ENCODE results near the gene SLC24A3.

The SLC24A3 gene

DNA sequence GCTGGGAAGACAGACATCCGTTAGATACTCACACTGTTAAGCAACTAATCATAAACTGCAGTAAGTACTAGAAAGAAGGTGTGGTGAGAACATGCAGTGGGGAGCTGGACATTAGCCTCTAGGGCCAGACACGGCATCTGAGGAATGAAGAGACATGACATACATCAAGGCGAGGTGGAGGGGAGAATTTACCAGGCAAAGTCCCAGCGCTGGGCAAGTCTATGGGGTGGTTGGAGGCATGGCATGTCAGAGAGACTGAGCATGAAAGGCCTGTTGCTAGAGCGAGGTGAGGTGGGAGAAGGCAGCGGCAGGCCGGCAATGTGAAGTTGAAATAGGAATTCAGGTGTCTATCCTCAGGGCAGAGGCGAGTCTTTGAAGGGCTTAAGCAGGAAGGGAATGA lies 31.8 kb downstream of the SLC24A3 start:
- no peak for DNase-seq

DNA sequence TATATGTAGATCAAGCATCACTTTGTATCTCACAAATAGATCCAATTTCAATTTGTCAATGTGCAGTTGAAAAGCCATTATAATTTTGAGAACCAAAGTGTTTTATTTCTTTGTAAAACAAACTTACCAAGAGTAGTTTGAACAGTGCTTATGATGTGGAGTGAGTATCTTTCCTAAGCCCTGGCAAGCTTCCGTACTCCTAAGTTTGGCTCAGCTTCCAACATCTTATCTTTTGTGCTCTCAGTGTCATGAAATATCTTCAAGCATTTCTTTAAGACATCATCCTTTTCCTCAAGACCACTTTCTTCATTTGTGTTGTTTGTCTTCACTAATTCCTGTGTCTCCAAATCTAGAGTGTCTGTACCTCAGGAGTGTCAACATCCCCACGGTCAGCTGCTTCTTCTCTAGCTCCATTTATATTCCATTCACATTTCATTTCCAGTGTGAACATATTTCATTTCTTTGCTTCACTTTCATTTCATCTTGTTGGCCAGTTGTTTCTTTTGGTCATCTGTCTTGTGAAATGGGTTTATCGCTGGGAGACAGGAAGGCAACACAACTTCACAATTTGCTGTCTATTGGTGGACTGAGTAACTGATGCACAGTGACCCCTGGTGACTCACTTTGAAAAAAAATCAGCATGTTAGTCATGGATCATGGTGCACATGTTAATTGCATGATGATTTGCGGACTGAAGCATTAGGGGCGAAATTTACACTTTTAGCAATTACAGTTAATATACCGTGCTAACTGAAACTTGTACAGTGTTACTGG lies 36.9 kb downstream of the SLC24A3 start:
- no peak for DNase-seq

DNA sequence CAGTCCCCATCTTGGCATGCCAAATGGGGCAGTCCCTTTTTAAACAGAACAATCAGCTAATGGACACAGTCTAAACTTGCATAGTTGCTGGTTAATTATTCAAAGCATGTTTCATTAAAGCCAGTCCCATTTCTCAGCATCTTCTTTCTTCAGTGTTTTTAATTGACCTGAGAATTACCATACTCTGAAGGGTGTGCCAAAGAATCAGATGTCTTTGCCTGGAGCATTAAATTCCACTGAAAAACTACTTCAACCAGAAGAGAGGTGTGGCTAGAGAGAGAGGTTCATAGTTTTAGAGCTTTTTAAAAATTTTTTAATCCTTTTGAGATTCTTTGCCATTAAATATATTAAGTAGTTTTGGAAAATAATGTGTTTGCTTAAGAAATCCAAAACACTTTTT lies 37.9 kb downstream of the SLC24A3 start:
- no peak for DNase-seq

DNA sequence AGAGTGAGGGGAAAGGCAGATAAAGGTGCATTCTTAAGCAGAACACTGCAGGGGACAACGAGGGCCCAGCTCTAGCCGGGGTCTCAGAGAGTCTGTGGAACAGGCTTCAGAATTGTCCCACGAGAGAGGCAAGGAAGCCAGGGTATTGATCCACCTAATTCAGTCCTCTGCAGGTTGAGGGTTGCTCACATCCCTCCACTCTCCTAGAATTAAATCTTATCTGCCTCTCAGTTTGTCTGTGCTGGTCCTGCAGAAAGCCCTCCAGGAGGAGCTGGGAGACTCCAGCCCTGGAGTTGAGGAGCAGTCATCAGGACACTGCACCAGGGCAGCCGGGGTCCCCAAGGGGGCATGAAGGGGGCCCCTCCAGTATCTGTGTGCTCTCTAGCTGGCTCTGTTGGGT lies 39.1 kb downstream of the SLC24A3 start:
- no peak for DNase-seq

DNA sequence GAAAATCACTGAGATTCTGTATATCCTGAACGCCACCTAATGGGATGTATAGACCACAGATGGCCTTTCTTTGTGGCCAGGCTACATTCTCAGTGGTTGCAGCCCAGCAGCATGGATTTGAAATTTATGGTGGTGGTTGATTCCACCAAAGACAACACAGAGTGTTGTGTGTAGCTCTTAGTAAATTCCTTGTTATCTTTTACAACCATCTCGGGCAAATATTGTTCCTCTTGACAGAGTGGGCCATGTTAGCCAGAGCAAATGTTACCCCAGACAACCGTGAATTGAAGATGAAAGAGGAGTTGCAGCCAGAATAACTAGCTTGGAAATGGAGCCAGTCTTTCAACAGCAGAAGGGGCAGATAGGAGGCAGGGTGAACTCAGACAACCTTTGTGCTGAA lies 39.5 kb downstream of the SLC24A3 start:
- DNase-seq = no peak

DNA sequence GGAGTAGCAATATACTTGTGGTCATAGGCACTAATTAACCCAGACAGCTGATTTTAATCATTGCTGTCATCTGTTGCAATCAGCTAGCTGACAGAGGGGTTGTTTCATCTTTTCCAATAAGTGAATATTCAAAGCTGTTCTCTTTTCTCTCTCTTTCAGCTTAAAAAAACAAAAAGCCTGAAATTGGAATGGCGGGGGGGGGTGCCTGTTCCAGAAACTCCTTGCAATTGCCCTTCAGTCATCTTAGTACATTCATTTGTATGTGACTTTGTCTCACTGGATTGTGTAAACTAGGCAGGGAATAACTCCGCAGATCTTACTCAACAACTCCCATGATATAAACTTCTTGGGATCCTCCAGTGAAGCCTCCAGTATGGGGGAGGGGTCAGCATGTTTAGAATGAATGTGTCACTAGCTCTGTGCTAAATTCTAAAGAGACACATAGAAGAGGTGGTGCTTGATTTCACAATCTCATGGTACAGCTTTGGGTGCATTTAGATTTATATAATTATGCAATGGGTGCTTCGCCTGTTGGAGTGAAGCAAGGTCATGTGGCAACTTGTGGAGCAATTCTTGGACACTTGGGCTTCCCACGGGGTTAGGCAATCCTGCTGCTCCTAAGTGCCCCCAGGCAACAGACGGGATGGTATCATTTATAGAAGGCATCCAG lies 40.1 kb downstream of the SLC24A3 start:
- no peak for DNase-seq

DNA sequence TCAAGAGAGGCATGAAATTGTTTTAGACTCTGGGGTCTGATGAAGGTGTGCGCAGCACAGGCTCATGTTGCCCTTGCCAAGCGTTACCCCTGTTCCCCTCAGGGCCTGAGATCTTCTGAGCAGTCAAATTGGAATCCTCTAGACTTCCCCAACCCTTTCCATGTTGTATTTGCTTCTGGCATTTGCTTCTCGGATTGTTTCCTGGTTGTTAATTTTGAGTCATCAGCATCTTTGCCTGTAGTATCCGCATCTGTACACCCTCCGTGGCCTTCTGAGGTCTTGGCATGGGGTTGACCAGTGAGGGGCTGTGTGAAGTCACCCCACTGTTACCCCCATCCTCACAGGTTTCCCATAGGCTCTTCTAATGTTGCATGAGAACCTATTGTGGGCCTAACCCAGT lies 40.9 kb downstream of the SLC24A3 start:
- no peak for DNase-seq

DNA sequence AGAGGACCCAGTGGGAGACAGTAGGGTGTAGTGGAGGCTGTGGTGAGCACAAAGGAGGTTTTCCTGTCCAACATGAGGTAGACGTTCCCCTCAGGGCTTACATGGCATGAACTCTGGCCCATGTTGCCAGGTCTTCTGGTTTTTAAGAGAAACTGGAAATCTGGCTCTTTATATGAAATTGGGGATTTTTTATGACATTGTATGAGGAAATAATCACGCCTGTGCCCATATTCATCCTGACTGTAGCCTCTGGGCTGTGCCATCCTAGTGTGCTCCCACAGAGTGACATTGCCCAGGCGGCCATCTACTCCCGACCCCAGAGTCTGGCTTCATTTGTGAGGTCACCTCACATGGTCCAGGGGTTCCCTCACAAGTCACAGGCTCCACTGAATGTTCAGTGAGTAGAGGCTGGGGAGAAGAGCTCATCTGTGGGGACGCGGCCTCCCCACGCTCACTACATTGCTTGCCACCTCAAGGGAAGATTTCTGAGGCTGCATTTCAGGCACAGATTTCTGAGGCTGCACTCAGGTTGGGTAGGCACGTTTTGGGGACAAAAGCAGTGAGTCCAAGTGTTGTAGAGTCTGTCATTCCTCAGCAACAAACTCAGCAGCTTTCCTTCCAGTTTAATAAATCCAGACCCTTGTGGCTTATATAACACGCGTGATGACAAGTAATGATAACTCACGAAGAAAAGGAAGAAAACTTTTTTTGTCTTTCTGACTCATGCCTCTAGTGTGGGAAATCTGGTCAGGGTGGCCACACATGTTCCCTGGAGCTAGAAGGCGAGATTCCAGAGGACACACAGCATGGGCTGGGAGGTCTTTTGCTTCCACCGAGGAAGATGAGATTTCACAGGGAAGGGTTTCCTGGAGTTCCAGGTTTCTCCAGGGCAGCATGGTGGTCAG lies 41.7 kb downstream of the SLC24A3 start:
- DNase-seq = no peak

DNA sequence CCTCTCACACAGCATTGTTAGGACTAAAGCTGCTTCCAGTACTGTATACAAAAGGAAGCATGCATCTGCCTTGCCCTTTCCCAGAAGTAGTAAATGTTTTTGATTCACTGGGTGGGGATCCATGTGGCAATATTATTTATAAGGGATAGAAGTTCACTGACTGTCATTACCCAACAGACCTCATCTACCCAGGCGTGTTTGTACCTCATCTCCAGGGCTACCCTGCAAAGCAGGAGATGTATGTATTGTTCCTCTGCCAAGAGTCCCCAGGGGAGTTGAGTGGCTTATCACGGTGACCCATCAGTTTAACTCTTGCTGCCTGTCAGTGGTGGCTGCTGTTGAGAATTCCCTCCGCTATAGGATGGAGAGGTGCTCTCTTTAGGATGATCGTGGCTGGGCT lies 42.5 kb downstream of the SLC24A3 start:
- DNase-seq = no peak

DNA sequence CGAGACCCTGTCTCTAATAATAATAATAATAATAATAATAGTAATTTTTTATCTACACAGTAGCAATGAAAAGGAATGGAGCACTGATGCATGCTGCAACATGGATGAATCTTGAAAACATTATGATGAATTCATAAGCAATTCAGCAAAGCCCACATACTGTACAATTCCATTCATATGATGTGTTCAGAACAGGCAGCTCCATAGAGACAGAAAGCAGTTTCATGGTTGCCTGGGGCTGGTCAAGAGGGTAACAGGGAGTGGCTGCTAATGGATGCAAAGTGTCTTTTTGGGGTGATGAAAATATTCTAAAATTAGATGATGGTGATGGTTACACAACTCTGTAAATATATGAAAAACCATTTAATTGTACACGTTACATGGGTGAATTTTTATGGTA lies 43.6 kb downstream of the SLC24A3 start:
- DNase-seq = no peak

DNA sequence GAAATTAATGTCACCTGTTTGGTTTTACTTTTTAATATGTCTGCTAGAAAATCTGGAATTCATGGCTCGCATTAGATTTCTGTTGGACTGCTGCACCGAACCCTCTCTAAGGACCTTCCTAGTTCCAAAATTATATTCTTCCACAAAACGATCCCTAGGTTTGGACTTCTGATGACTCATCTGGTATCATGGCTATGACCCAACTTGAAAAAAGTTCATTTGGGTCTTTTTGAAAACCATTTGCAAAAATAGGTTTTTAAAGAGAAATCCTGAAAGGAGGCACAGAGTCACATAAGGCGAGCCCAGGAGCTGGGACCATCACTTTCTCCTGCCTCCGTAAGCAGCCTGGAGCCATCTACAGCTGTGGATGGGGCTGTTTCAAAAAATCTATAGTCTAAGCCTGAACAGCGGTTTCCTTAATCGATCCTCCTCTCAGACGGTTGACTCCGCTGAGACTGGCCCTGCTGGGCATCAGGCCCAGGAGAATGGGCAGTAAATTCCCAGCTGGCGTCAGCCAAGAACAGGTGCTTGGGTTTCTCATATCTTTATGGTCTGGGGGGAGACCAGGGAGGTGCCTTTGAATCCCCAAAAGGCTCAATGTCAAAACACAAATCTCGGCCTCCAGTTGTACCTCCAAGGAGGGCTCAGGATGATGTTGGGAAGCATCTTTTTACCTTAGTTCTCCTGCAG lies 44.6 kb downstream of the SLC24A3 start:
- DNase-seq = no peak

DNA sequence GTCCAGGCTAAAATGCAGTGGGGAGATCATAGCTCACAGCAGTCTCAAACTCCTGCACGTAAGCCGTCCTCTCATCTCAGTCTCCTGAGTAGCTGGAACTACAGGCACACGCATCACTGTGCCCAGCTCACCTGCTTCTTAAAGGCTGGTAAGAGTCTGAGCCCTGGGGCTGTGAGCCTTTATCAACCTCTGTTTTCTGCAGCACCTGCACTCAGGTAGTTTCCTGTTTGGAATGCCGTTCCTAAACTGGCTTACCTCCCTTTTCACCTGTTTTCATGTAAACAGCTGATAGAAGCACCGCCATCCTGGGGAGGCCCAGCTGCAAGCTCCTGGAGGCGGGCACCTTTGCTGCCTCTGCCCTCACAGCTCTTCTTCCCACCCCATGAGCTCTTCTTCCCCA lies 45.4 kb downstream of the SLC24A3 start:
- DNase-seq = no peak

DNA sequence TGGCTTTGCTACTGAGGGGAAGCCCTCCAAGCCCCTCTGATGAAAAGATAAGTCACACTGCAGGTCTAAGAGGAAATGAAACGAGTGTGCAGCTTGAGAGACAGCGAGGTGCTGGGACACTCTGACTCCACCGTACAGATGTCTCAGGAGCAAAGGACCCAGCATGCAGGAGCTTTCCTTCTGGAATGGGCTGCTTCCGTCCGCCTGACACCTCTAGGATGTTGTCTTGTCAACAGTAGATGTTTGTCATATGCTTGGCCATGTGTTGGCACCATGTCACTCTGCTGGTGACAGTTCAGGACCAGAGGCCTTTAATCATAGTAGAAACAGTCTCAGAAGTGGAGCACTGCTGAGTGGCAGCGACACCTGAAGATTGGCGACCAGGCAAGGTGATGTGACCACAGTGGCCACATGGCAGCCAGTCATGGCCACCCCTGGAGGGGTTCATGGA lies 46.7 kb downstream of the SLC24A3 start:
- no peak for DNase-seq

DNA sequence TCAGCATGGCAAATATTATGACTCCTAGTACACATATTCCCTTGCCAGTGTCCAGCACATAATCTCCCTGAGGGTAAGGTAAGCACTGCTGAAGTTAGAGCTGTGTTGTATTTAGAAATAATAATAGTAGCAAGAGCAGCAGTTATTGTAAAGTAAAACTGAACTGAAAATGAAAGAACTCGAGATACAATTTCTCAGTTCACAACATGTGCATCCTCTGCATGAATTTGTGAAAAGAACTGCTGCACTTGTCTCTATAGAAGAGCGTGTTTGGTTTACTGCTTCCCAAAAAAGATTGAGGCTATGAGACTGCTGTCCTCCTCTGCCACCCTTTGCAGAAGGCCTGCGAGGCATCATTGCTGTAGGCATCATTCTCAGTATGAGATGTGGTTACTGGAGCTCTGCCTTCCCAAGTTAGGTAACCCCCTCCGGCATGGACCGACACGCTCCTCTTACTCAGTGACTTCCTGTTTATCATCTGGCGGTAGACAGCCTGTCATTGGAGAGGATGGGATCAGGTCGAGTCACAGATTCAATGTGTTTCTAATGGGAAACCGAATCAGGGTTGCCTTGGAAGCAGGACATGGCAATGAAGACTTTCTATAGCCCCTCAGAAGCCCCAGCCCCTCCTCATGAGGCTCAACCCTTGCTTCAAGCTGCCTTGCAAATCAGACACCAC lies 48.1 kb downstream of the SLC24A3 start:
- no peak for DNase-seq

DNA sequence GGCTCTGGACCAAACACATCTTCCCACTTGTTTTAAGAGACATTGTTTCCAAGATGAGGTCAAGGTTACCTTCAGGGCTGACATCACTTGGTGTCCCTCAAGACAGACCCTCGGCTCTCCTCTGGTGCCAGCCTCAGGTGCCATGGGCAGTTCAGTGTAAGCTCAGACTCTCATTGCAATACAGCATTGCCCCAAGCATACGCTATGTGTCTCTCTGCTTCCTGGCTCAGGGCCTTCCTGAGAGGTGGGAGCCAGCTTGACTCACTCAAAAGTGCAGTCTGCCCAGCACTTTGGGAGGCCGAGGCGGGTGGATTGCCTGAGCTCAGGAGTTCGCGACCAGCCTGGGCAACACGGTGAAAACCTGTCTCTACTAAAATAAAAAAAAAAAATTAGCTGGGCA lies 51.7 kb downstream of the SLC24A3 start:
- DNase-seq = no peak

DNA sequence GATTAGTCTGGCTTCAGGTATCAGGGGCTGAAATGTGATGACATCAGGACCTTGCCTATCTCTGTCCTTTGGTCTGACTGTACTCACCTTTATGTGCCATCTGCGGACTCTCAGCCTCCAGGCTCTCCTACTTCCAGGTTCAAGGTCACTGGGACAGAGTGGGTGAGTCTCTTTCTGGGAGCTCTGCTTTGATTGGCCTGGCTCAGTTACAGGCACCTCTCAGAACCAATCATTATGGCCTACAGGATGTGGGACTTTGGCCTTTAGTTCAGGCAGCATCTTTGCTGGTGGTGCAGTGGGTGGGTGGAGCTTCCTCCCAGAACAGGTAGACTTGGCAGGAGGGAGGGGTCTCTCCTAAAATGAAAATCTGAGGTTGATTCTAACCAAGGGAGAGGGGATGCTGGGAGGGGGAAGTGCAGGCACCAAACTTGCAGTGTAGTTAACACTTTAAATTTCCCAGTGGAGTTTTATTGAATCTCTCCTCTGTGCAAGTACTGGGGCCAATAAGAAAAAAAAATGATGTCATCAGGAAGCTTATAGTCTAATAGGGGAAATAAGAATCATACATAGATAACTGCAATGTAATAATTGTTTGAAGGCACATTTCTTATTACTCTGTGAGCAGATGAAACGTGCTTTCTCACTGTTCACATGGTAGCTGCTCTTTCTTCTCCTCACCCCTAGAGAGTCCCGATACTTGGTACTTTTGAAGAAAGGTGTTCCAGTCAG lies 53.4 kb downstream of the SLC24A3 start:
- DNase-seq = no peak

DNA sequence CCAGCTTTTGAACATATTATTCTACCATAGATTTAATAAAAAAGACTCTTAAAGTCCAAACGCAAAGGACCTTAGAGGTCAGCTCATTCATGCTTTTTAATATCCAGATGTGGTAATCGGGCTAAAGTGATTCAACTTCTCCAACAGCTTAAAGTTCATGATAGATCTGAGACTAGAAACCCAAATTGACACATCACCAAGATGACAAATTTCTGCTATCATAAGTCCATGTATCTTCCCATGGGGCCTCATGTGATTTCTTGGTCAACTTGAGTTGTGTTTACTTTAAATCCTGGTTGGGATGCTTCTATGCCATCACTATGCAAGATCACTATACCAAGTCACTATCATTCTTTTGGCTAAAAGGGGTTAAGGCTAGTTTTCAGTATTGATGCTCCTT lies 56.0 kb downstream of the SLC24A3 start:
- no peak for DNase-seq

DNA sequence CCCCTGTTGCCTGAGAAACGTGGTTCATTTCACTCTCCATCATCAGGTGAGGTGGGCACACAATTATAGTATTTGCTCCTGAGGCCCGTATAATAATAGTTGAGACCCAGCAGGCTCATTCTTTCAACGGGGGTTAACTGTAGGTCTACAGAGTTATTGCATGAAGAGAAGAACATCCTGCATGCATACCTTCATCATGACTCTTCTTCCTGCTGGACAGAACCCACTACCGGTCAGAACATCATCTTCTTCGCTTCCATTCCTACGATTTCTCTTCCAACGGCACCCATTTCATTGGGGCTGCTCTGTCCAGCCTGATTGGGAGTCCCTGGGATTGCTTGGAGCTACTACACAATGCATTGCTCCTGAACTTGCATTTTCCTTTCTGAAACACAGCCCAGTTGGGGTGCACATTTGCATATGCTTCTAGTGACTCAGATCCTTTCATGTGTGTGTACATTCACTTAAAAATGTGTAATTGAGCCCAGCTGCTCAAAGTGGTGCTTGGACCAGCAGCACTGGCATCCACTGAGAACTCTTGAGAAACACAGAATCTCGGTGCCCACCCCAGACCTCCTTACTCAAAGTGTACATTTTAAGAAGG lies 57.4 kb downstream of the SLC24A3 start:
- DNase-seq = no peak

DNA sequence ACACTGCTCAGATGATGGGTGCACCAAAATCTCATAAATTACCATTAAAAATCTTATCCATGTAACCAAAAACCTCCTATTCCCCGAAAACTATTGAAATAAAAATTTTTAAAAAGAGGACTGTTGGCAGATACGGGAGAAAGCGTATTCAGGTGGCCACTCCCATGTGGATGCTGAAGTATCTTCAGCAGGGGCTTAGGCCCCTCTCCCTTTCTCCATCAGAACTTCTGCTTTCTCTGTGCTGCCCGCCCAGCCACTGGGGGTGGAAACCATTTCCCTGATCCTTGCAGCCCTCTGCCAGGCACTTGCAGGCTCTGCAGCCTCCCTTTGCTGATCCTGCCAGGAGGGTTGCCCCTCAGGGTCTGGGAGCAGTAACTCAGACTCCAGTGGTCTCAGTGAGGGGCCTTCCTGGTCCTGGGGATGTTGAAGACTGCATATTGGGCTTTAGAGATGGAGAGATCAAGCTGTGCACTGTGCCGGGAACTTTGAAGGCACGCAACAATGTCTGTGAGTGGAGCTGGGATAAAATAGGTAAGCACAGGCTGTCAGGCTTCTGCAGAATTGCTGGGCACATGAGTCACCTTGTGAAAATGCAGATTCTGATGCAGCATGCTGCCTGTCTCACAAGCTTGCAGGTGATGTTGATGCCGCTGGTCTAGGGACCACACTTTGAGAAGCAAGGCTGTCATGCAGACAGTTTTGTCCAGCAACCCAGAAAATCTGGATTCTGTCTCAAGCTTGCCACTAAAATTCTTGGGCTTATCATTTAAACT lies 59.6 kb downstream of the SLC24A3 start:
- DNase-seq = no peak

DNA sequence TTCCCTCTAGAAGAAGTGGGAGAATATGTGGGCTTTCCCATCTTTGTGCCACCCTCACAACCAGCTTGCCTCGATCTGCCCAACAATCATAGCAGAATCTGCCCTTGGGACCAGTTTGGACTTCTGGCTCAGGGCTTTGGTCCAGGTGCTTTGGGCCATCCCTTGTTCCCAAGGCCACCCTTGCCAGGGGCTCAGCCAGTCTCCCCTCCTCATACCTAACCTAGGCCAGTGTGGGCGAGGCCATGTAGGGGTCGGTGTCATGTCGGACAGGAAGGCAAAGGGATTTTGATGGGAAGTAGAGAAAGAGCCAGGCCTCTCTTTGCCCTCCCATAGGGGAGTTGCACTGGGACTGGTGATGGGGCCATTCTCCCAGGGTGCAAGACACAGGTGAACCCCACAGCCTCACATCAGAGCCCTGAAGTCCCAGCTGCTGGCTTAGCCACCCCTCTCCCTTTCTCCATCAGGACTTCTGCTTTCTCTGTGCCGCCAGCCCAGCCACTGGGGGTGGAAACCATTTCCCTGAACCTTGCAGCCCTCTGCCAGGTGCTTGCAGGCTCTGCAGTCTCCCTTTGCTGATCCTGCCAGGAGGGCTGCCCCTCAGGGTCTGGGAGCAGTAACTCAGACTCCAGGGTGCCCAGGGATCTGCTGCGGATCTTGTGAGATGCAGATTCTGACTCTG lies 60.7 kb downstream of the SLC24A3 start:
- DNase-seq = no peak
